BE2C (cell line): Measurements from ENCODE around the gene TRDN.
"Not testable (repeated sequence)": the region's sequence is repeated elsewhere in the genome, so short reads cannot be mapped to it uniquely, and the experiment has no call there.

Source experiments
- DNase-seq: peaks from one replicate; pipeline ENCODE4 v3.0.0-alpha.2; 2020
- H3K27me3 ChIP-seq: fragments of 250-450 bp; sonication (Bioruptor Pico); 2 replicates; pipeline ENCODE4 v1.5.1; 2020; ENCODE audit warnings: mild to moderate bottlenecking
- H3K36me3 ChIP-seq: fragments of 250-450 bp; sonication (Bioruptor Pico); 2 replicates; pipeline ENCODE4 v1.5.1; 2020; ENCODE audit warnings: mild to moderate bottlenecking
- H3K4me1 ChIP-seq: fragments of 250-450 bp; sonication (Bioruptor Pico); 2 replicates; pipeline ENCODE4 v1.5.1; 2020
- H3K4me3 ChIP-seq: 2 replicates; pipeline ENCODE4 v1.5.1; 2011; ENCODE audit warnings: low read depth, low read length
- H3K9me3 ChIP-seq: fragments of 250-450 bp; sonication (Bioruptor Pico); 2 replicates; pipeline ENCODE4 v1.5.1; 2020
- TF ChIP-seq, protein P1 (sequence below): IDR thresholded peaks from 2 replicates; pipeline ENCODE4 v1.5.1; 2012; ENCODE audit warnings: mild to moderate bottlenecking, low read depth, low read length

Gene TRDN

GRCh38 chr6:123587838-123588545 lies 48.8 kb downstream of the TRDN start:
- TF ChIP-seq, protein P1, sequence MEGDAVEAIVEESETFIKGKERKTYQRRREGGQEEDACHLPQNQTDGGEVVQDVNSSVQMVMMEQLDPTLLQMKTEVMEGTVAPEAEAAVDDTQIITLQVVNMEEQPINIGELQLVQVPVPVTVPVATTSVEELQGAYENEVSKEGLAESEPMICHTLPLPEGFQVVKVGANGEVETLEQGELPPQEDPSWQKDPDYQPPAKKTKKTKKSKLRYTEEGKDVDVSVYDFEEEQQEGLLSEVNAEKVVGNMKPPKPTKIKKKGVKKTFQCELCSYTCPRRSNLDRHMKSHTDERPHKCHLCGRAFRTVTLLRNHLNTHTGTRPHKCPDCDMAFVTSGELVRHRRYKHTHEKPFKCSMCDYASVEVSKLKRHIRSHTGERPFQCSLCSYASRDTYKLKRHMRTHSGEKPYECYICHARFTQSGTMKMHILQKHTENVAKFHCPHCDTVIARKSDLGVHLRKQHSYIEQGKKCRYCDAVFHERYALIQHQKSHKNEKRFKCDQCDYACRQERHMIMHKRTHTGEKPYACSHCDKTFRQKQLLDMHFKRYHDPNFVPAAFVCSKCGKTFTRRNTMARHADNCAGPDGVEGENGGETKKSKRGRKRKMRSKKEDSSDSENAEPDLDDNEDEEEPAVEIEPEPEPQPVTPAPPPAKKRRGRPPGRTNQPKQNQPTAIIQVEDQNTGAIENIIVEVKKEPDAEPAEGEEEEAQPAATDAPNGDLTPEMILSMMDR: no peak
- DNase-seq: no peak
- Histone ChIP-seq H3K4me3 (no peak overlapping the region), H3K4me1 (no peaks in the 10 kb centered on the region), H3K36me3 (no peaks in the 10 kb centered on the region), H3K9me3 (no peaks in the 10 kb centered on the region), H3K27me3 (no peaks in the 10 kb centered on the region)

GRCh38 chr6:123587407-123587806 lies 49.3 kb downstream of the TRDN start:
- not testable (repeated sequence) for H3K9me3 ChIP-seq, H3K36me3 ChIP-seq, H3K27me3 ChIP-seq, H3K4me3 ChIP-seq, H3K4me1 ChIP-seq, DNase-seq

- Histone ChIP-seq H3K36me3 (no peaks in the 10 kb centered on the region), H3K9me3 (no peaks in the 10 kb centered on the region), H3K27me3 (no peaks in the 10 kb centered on the region), H3K4me3 (no peak overlapping the region), H3K4me1 (no peaks in the 10 kb centered on the region)
- TF ChIP-seq, protein P1: no peak
- no peak for DNase-seq
Measured at GRCh38 chr6:123580331-123580730, 56.4 kb downstream of the TRDN start.

DNA sequence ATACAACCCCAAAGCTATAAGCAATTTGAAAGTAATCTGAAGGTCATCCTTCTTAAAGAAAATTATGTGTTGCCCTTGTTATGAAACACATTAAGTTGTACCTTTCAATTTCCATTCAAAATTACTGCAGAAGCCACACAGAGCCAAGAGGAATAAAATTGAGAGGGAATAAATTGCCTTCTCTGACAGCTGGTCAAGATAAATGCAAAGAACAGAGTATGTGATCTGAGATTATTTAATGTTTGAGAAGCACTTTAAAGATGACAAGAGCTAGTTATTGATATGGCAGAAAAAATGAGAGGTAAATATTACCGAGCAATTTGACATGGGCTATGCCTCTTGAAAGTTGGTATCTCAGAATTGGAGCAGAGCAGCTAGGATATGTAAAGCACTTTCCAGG lies 61.6 kb downstream of the TRDN start:
- TF ChIP-seq, protein P1: no peak
- Histone ChIP-seq H3K36me3 (no peaks in the 10 kb centered on the region), H3K27me3 (no peaks in the 10 kb centered on the region), H3K4me1 (no peaks in the 10 kb centered on the region), H3K9me3 (no peaks in the 10 kb centered on the region), H3K4me3 (no peak overlapping the region)
- DNase-seq: no peak

GRCh38 chr6:123570813-123571684 lies 65.7 kb downstream of the TRDN start:
- Histone ChIP-seq H3K4me1 (no peaks in the 10 kb centered on the region), H3K27me3 (no peaks in the 10 kb centered on the region), H3K36me3 (no peaks in the 10 kb centered on the region), H3K4me3 (no peak overlapping the region), H3K9me3 (no peaks in the 10 kb centered on the region)
- TF ChIP-seq, protein P1: no peak
- no peak for DNase-seq

- DNase-seq: no peak
- TF ChIP-seq, protein P1: no peak
- Histone ChIP-seq H3K4me1 (no peaks in the 10 kb centered on the region), H3K27me3 (no peaks in the 10 kb centered on the region), H3K4me3 (no peak overlapping the region), H3K9me3 (no peaks in the 10 kb centered on the region), H3K36me3 (no peaks in the 10 kb centered on the region)
Measured at GRCh38 chr6:123569575-123569974, 67.2 kb downstream of the TRDN start.
